ENCODE measurements around the gene MYO15A.
"Not testable (repeated sequence)": the region's sequence is repeated elsewhere in the genome, so short reads cannot be mapped to it uniquely, and the experiment has no call there.

MYO15A gene

GRCh38 chr17:18208092-18208491 lies 99.5 kb downstream of the MYO15A start:
- H3K4me3 ChIP-seq (ENCODE audit: control insufficient read depth, low read depth, low read length): no peak overlapping the region
- DNase-seq (ENCODE audit: low read depth): no peak
- TF ChIP-seq CTCF (IDR thresholded peaks at IDR 0.05; ENCODE audit: control insufficient read depth, insufficient read depth, low read depth, low read length, missing control alignments): no peak

- no peak for TF ChIP-seq CTCF (IDR thresholded peaks at IDR 0.05; ENCODE audit: control insufficient read depth, insufficient read depth, low read depth, low read length, missing control alignments)
- no peak overlapping the region for H3K4me3 ChIP-seq (ENCODE audit: control insufficient read depth, low read depth, low read length)
- no peak for DNase-seq (ENCODE audit: low read depth)
Measured at GRCh38 chr17:18213666-18214270, 105.2 kb downstream of the MYO15A start.

- H3K4me3 ChIP-seq (ENCODE audit: control insufficient read depth, low read depth, low read length); DNase-seq (ENCODE audit: low read depth): not testable (repeated sequence)
Measured at GRCh38 chr17:18216906-18217305, 108.3 kb downstream of the MYO15A start.

GRCh38 chr17:18217412-18218015 lies 109.0 kb downstream of the MYO15A start:
- TF ChIP-seq CTCF (IDR thresholded peaks at IDR 0.05; ENCODE audit: control insufficient read depth, insufficient read depth, low read depth, low read length, missing control alignments): peak; percentile 97
- no peak overlapping the region for H3K4me3 ChIP-seq (ENCODE audit: control insufficient read depth, low read depth, low read length)
- no peak for DNase-seq (ENCODE audit: low read depth)

GRCh38 chr17:18218756-18219415 lies 110.3 kb downstream of the MYO15A start:
- TF ChIP-seq CTCF (IDR thresholded peaks at IDR 0.05; ENCODE audit: control insufficient read depth, insufficient read depth, low read depth, low read length, missing control alignments): no peak
- DNase-seq (ENCODE audit: low read depth): no peak
- H3K4me3 ChIP-seq (ENCODE audit: control insufficient read depth, low read depth, low read length): no peak overlapping the region

- no peak for TF ChIP-seq CTCF (IDR thresholded peaks at IDR 0.05; ENCODE audit: control insufficient read depth, insufficient read depth, low read depth, low read length, missing control alignments)
- DNase-seq (ENCODE audit: low read depth): no peak
- no peak overlapping the region for H3K4me3 ChIP-seq (ENCODE audit: control insufficient read depth, low read depth, low read length)
Measured at GRCh38 chr17:18224053-18224386, 115.5 kb downstream of the MYO15A start.

GRCh38 chr17:18224387-18225120 lies 116.0 kb downstream of the MYO15A start:
- TF ChIP-seq CTCF (IDR thresholded peaks at IDR 0.05; ENCODE audit: control insufficient read depth, insufficient read depth, low read depth, low read length, missing control alignments): no peak
- DNase-seq (ENCODE audit: low read depth): no peak
- peak overlapping the region; percentile 33 for H3K4me3 ChIP-seq (ENCODE audit: control insufficient read depth, low read depth, low read length)
